Aorta (tissue), 5 donors: ENCODE results near the gene ZMYM4. TPM values are rescaled to one million over a fixed set of nuclear protein-coding genes. Genes with fewer than 3 reads are reported as not detected.

Source experiments
- ATAC-seq: fragments of 200-7000 bp; cut with Tn5 transposase; one replicate; pipeline ENCODE4 v1.9.1; 2022; ENCODE audit warnings: moderate library complexity; ENCODE audit not compliant: low FRiP score
- DNase-seq, 2 donors: peaks; one replicate each; pipeline ENCODE4 v3.0.0-alpha.2; 2020
- H3K27ac ChIP-seq, 2 donors: one replicate each; pipeline ENCODE4 v1.5.1; 2013; ENCODE audit warnings: low read length in 2 of 2, mild to moderate bottlenecking in 2 of 2, moderate library complexity in 2 of 2, control low read depth in 1 of 2, inconsistent platforms in 1 of 2, low read depth in 1 of 2
- H3K27me3 ChIP-seq, 2 donors: one replicate each; pipeline ENCODE4 v1.6.1; 2013; ENCODE audit warnings: control low read depth in 1 of 2, low read length in 1 of 2, mild to moderate bottlenecking in 1 of 2, moderate library complexity in 1 of 2; ENCODE audit not compliant: insufficient read depth in 2 of 2, control insufficient read depth in 1 of 2
- H3K36me3 ChIP-seq, 2 donors: one replicate each; pipeline ENCODE4 v1.6.1; 2013; ENCODE audit warnings: control low read depth in 1 of 2, low read length in 1 of 2, mild to moderate bottlenecking in 1 of 2; ENCODE audit not compliant: insufficient read depth in 2 of 2, control insufficient read depth in 1 of 2
- H3K4me1 ChIP-seq, 2 donors: one replicate each; pipeline ENCODE4 v1.6.1; 2013; ENCODE audit warnings: low read length in 2 of 2, control low read depth in 1 of 2, mild to moderate bottlenecking in 1 of 2, moderate library complexity in 1 of 2; ENCODE audit not compliant: insufficient read depth in 2 of 2, control insufficient read depth in 1 of 2
- H3K4me3 ChIP-seq, 2 donors: one replicate each; pipeline ENCODE4 v1.5.1; 2013; ENCODE audit warnings: low read length in 2 of 2, control low read depth in 1 of 2, mild to moderate bottlenecking in 1 of 2
- H3K9me3 ChIP-seq: one replicate; pipeline ENCODE4 v1.6.1; 2013; ENCODE audit warnings: mild to moderate bottlenecking, low read length; ENCODE audit not compliant: control insufficient read depth
- WGBS, 2 donors: extraction: QIAGEN DNeasy Blood & Tissue Kit; methylation state at CpG; one replicate each; pipeline ENCODE4 v1.1.7; 2013; 5-methylcytosine and 5-hydroxymethylcytosine counted together
- intact Hi-C, 2 donors: fragments of 100-400 bp; cut with DNase I; formaldehyde crosslinking; loops; one replicate each; pipeline versions ENCODE4 v1.14.2 to v1.15.0; 2022
- polyA plus RNA-seq, 2 donors: library from polyadenylated mRNA; stranded (reverse); fragments of 200-250 nt; gene quantifications; one replicate each; pipeline ENCODE4 v1.2.3, GENCODE V29; 2013
- total RNA-seq, 2 donors: library from RNA; stranded (reverse); fragmentation: NEBNext Ultra II Directional; extraction: Animal tissue kit (Norgen Biotek cat#: 25700); gene quantifications; one replicate each; pipeline ENCODE4 v1.2.1, GENCODE V29; 2021
- donor health status: healthy with polysubstance abuse.
- donor health status: Bipolar disorder and iron deficiency.
- donor health status: DM: no; HTN: no; CAD: no.
- donor health status: DM: no; HTN: no; CAD: no.
- donor health status: DM: yes; HTN: yes; CAD: no.

The ZMYM4 gene
- total and polyA plus RNA-seq, 4 donors = 6.6 to 57.0 (median 32.9) TPM

GRCh38 chr1:35430762-35431161 lies 162.3 kb downstream of the ZMYM4 start:
- Histone ChIP-seq H3K27me3 (no peaks in the 10 kb centered on the region), H3K9me3 (no peaks in the 10 kb centered on the region), H3K4me3 (no peak overlapping the region), H3K4me1 (no peaks in the 10 kb centered on the region), H3K36me3 (peaks cover 3 to 11% of the 10 kb centered on the region in 2 donors), H3K27ac (no peak overlapping the region)
- DNase-seq (no peak), ATAC-seq (no peak)
- WGBS, 2 donors = 93% methylated on average over 4 of the region's 4 CpGs
- intact Hi-C loops = no loop called here

GRCh38 chr1:35431173-35431599 lies 162.7 kb downstream of the ZMYM4 start:
- 81 to 86% methylated on average over 7 of the region's 7 CpGs for WGBS, 2 donors

GRCh38 chr1:35432231-35432630 lies 163.7 kb downstream of the ZMYM4 start:
- Histone ChIP-seq H3K9me3 (no peaks in the 10 kb centered on the region), H3K27ac (no peak overlapping the region), H3K4me1 (no peaks in the 10 kb centered on the region), H3K4me3 (no peak overlapping the region), H3K27me3 (no peaks in the 10 kb centered on the region), H3K36me3 (peaks cover 3 to 11% of the 10 kb centered on the region in 2 donors)
- DNase-seq (no peak), ATAC-seq (no peak)
- WGBS, 2 donors = 89 to 91% methylated on average over 10 of the region's 10 CpGs
- intact Hi-C loops = no loop called here

More at GRCh38 chr1:35431173-35431599, 162.7 kb downstream of the ZMYM4 start:
- DNase-seq (no peak), ATAC-seq (no peak)
- Histone ChIP-seq H3K36me3 (peaks cover 3 to 11% of the 10 kb centered on the region in 2 donors), H3K4me3 (no peak overlapping the region), H3K27me3 (no peaks in the 10 kb centered on the region), H3K27ac (no peak overlapping the region), H3K9me3 (no peaks in the 10 kb centered on the region), H3K4me1 (no peaks in the 10 kb centered on the region)
- intact Hi-C loops = no loop called here

GRCh38 chr1:35433714-35434113 lies 165.2 kb downstream of the ZMYM4 start:
- Histone ChIP-seq H3K36me3 (peaks cover 3 to 11% of the 10 kb centered on the region in 2 donors), H3K27me3 (no peaks in the 10 kb centered on the region), H3K9me3 (no peaks in the 10 kb centered on the region), H3K4me1 (no peaks in the 10 kb centered on the region), H3K27ac (no peak overlapping the region), H3K4me3 (no peak overlapping the region)
- no peak for ATAC-seq
- intact Hi-C loops = no loop called here
- WGBS, 2 donors = 88 to 91% methylated on average over 14 to 15 of the region's 15 CpGs
- no peak for DNase-seq

- intact Hi-C loops = no loop called here
- no peak for ATAC-seq
- H3K4me1 ChIP-seq = no peaks in the 10 kb centered on the region
- no peak overlapping the region for H3K4me3 ChIP-seq
- DNase-seq = no peak
- H3K36me3 ChIP-seq = peaks cover 3 to 12% of the 10 kb centered on the region in 2 donors
- no peaks in the 10 kb centered on the region for H3K27me3 ChIP-seq
- 91 to 92% methylated on average over 12 of the region's 12 CpGs for WGBS, 2 donors
- H3K9me3 ChIP-seq = no peaks in the 10 kb centered on the region
- H3K27ac ChIP-seq = no peak overlapping the region
These were observed 166.2 kb downstream of the ZMYM4 start for GRCh38 chr1:35434703-35435102.

GRCh38 chr1:35436078-35436477 lies 167.6 kb downstream of the ZMYM4 start:
- intact Hi-C loops = no loop called here
- ATAC-seq = no peak
- H3K36me3 ChIP-seq = peaks cover 3 to 16% of the 10 kb centered on the region in 2 donors
- WGBS, 2 donors = 90 to 94% methylated on average over 10 of the region's 10 CpGs
- H3K4me1 ChIP-seq = no peaks in the 10 kb centered on the region
- H3K27ac ChIP-seq = no peak overlapping the region
- no peak overlapping the region for H3K4me3 ChIP-seq
- DNase-seq = no peak
- no peaks in the 10 kb centered on the region for H3K9me3 ChIP-seq
- H3K27me3 ChIP-seq = no peaks in the 10 kb centered on the region

- no peak overlapping the region for H3K4me3 ChIP-seq
- no peaks in the 10 kb centered on the region for H3K4me1 ChIP-seq
- intact Hi-C loops = no loop called here
- H3K27me3 ChIP-seq = no peaks in the 10 kb centered on the region
- DNase-seq = no peak
- H3K27ac ChIP-seq = no peak overlapping the region
- peaks cover 0 to 21% of the 10 kb centered on the region in 2 donors for H3K36me3 ChIP-seq
- 94 to 95% methylated on average over 9 of the region's 9 CpGs for WGBS, 2 donors
- H3K9me3 ChIP-seq = no peaks in the 10 kb centered on the region
- ATAC-seq = no peak
These were observed 168.7 kb downstream of the ZMYM4 start for GRCh38 chr1:35437200-35437599.

GRCh38 chr1:35439626-35440025 lies 171.1 kb downstream of the ZMYM4 start:
- H3K4me1 ChIP-seq = no peaks in the 10 kb centered on the region
- intact Hi-C loops = no loop called here
- no peak for ATAC-seq
- 99 to 100% methylated on average over 1 of the region's 1 CpG for WGBS, 2 donors
- no peaks in the 10 kb centered on the region for H3K27me3 ChIP-seq
- no peak overlapping the region for H3K4me3 ChIP-seq
- peaks cover 0 to 16% of the 10 kb centered on the region in 2 donors for H3K36me3 ChIP-seq
- no peaks in the 10 kb centered on the region for H3K9me3 ChIP-seq
- no peak overlapping the region for H3K27ac ChIP-seq
- no peak for DNase-seq

GRCh38 chr1:35441926-35442579 lies 173.5 kb downstream of the ZMYM4 start:
- H3K27me3 ChIP-seq = no peaks in the 10 kb centered on the region
- no peak for ATAC-seq
- no peak overlapping the region for H3K27ac ChIP-seq
- DNase-seq = no peak
- H3K9me3 ChIP-seq = no peaks in the 10 kb centered on the region
- WGBS, 2 donors = 80 to 82% methylated on average over 8 of the region's 8 CpGs
- H3K36me3 ChIP-seq = peaks cover 0 to 17% of the 10 kb centered on the region in 2 donors
- intact Hi-C loops = no loop called here
- H3K4me1 ChIP-seq = no peaks in the 10 kb centered on the region
- no peak overlapping the region for H3K4me3 ChIP-seq
